ENCODE results near the gene TFF1.

GRCh38 chr21:42353623-42354022, 12.7 kb downstream of the TFF1 start:
- TF ChIP-seq POLR2A (IDR thresholded peaks at IDR 0.05; ENCODE audit: low read length) = no peak
- TF ChIP-seq GATA1 (IDR thresholded peaks at IDR 0.05; ENCODE audit: low read depth, low read length) = no peak

Measured in erythroblast (primary cell).